WI38 (cell line): Measurements from ENCODE around the gene RERE.

Experiments
- H3K4me3 ChIP-seq: 2 replicates; pipeline ENCODE4 v1.5.1; 2011; ENCODE audit warnings: low read depth, mild to moderate bottlenecking, control low read depth, low read length
- CTCF ChIP-seq: IDR thresholded peaks from 2 replicates; pipeline ENCODE4 v1.5.1; 2012; ENCODE audit warnings: low read depth, mild to moderate bottlenecking, control low read depth, low read length

Gene RERE

GRCh38 chr1:8578132-8578877, 239.1 kb downstream of the RERE start:
- no peak for TF ChIP-seq CTCF
- H3K4me3 ChIP-seq = no peak overlapping the region

DNA sequence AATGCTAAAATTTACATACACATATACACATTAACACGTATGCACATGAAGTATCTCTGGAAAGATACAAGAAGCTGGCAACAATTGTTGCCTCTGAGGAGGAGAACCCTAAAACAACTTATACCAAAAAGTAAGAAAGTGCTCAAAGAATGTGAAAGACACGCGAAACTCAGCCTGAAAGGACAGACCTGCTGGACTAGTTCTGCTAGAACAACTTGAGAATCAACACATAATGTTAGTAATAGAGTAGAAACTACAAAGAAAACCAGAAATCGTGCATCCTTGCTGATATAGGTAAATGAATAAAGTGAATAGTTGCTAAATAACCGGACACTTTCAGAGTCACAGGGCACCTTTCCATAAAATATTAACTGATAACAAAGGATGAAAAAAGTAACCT, 242.5 kb downstream of the RERE start:
- no peak for TF ChIP-seq CTCF
- no peak overlapping the region for H3K4me3 ChIP-seq

DNA sequence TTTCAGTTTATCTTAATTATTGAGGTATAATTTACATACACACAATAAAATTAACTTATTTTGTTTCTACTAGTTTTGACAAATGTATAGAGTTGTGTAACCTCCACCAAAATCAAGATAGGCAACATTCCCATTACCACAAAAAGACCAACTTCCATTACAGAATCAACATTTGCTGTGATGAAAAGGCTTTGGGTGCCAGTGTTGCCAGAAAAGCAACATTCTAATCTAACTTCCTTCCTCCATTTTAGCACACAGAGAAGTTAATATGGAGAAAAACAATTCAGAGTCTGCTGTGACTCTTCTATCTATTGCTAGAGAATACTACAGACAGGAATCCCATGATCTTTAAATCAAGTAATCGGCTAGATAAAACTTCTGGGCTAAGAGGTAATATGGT, 245.3 kb downstream of the RERE start:
- H3K4me3 ChIP-seq = no peak overlapping the region
- no peak for TF ChIP-seq CTCF

DNA sequence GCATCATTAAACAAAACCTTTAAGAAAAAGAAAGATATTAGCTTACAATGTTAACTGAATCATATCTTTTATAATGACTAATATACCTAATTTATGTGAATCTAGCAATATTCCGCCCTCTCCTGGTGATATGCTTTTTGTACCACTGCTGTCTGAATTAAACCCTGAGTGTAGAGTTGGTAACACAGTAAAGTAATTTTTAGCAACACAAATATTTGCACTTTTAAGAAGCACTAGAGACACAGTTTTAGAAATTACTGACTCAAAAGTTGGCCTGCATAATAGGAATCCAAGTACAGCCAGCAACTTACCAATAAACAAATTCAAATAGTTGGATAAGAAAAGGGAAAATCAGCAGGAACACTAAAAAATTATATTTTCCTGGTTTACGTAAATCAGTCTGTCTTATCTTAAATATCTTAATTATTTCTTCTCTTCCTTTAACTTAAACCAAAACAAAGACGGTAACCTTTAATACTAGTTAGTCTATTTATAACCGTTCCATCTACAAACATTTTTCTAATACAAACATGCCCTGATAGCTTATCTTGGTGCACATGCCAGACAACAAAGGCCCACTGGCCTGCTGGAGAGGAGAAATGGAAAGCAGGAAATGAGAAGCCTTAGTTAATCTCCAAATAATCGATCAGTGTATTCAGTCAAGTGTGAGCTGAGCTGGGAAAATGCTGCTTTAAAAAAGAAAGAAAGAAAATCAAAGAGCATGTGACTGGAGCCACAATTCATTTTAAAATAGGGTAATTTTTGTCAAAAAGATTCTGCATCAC, 246.0 kb downstream of the RERE start:
- no peak for TF ChIP-seq CTCF
- H3K4me3 ChIP-seq = no peak overlapping the region

GRCh38 chr1:8570465-8570864, 247.0 kb downstream of the RERE start:
- no peak for TF ChIP-seq CTCF
- no peak overlapping the region for H3K4me3 ChIP-seq

- no peak for TF ChIP-seq CTCF
- H3K4me3 ChIP-seq = no peak overlapping the region
Measured at GRCh38 chr1:8569242-8569641, 248.2 kb downstream of the RERE start.

GRCh38 chr1:8568837-8569236, 248.6 kb downstream of the RERE start:
- H3K4me3 ChIP-seq = no peak overlapping the region
- TF ChIP-seq CTCF = no peak
